ENCODE results near the gene THBS2.
"Not testable (repeated sequence)": the region's sequence is repeated elsewhere in the genome, so short reads cannot be mapped to it uniquely, and the experiment has no call there.

Gene THBS2

DNA sequence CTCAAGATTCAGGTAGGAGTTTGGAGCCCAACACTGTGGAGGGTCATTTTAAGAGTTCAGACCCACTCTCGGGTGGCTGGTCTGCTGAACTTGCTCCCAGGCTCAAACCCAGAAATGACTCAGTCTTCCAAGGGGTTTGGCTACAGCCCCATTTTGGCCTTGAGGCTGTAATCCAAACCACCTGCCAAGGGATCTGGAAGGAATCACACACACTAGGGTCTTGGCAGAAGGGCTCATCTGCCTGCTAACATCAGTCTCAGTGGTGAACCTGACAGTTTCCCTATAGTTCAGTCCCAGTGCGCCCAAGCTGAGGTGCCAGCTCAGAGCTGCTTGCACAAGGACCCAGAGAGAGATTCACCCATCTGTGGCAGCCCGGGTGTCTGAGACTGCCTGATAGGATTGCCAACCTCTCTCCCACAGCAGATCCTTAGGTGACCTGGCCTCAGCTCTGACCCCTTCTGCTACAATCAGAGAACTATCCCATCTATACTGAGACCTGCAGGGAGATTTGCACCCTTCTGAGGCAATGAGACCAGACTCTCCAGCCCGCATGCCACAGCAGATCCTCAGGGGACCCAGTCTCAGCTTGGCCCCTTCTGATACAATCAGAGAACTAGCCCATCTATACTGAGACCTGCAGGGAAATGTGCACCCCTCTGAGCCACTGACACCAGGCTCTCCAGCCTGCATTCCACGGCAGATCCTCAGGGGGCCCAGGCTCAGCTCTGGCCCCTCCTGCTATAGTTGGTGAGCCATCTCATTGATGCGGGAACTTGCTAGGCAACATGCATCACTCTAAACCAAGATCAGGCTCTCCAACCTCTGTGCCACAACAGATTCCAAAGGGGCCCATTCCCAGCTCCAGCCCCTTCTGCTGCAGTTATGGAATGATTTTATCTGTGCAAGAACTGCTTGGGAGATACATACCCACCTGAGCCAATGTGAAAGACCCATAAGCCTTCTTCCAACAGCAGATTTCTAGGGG, 48.2 kb downstream of the THBS2 start:
- no peak for DNase-seq

DNA sequence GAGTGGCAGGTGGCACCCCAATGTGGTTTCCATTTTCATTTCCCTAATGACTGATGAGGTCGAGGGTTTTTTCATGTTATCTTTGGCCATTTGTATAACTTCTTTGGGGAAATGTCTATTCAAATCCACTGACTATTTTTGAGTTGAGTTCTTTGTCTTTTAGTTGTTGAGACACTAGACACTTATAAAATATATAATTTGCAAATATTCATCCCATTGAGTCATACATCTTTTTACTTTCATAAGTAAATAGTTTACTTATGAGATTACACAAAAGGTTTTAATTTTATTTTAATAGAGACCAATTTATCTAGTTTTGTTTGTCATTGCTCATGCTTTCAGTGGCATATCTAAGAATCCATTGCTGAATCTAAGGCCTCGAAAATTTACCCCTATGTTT, 49.5 kb downstream of the THBS2 start:
- no peak for DNase-seq

DNA sequence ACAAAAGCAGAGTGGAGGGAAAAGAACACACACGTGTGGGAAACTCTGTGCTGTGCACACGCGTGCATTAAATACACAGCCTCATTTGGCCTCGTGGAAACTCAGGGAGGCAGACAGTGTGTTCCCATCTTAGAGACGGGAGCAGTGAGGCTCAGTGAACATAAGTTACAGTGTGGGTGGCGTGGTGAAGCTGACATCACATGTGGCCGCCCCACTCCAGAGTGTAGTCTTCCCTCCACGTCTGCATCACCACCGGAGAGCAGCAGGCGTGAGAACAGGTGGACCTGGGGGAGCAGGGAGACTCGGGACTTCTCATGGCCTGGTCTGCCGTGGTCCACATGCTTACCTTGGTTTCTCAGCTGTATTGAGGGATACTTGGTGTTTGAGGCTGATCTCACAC, 51.7 kb downstream of the THBS2 start:
- no peak for DNase-seq

DNA sequence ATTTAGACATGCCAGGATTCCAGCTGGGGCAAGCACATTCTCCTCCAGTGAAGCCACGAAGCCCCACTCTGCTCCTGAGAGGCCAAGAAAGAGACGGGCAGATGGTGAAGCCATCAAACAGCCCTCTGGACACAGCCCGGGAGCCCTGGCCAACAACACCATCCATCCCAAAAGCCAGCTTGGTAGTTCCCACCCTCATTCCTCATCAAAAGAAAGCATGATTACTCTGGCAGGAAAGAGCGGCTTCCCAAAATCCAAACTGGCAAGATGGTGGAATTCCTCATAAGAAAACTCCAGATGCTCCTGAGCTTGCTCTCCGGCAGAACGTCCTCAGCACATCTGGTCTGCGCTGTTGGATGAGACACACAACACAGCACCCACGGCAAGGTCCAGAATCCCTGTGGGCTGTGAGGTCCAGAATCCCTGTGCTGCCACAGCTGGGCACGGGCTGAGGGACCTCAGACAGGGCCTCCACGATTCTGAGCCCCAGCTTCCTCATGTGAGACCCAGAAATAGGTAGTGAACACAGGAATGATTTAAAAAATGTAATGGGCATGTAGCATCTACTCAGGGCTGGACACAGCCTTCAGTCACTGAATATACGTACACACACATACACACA, 52.6 kb downstream of the THBS2 start:
- no peak for DNase-seq

DNA sequence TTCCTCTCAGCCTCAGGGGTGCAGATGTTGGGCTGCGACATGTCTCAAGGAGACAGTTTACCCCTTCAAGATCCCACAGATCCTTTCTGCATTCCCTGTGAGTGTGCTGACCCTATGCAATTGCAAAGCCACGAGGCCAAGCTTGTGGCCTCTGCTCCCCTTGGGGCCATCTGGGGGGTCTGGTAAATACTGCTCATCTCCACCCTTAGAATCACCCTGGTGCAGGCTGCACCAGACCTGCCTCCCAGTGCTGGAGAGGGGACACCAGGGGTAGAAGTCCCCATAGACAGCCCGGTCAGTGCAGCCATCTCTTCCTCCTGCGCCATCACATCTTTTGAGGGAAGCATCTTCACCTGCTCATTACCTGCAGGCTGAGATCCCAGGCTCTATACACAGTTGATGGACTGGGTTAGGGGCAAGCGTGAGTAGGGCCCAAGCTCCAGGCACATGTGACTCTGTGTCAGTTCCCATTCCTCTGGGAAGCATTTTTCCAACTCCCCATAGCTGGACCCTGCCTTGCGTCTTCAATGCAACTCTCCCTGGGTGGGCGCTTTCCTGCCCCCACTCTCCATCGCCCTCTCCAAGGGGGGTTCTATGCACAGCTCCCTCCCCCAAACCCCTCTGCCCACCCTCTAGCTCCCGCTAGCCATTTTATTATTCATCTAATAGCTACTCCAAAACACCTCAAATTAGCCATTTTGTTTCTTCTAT, 53.9 kb downstream of the THBS2 start:
- no peak for DNase-seq

DNA sequence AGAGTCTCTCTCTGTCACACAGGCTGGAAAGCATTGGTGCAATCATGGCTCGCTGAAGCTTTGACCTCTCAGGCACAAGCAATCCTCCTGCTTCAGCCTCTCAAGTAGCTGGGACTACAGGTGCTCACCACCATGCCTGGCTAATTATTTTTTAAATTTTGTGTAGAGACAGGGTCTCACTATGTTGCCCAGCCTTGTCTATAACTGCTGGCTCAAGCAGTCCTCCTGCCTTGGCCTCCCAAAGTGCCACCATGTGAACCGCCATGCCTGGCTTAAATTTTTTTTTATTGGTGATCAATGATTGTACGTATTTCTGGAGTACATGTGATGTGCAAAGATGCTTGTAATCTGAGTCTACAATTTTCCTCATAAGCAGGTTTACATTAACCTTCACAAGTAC, 54.8 kb downstream of the THBS2 start:
- DNase-seq, result no peak

DNA sequence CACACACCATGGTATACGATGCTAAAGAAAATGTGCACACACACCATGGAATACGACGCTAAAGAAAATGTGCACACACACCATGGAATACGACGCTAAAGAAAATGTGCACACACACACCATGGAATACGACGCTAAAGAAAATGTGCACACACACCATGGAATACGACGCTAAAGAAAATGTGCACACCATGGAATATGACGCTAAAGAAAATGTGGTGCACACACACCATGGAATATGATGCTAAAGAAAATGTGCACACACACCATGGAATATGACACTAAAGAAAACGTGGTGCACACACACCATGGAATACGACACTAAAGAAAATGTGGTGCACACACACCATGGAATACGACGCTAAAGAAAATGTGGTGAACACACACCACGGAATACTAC, 55.7 kb downstream of the THBS2 start:
- DNase-seq, result not testable (repeated sequence)

DNA sequence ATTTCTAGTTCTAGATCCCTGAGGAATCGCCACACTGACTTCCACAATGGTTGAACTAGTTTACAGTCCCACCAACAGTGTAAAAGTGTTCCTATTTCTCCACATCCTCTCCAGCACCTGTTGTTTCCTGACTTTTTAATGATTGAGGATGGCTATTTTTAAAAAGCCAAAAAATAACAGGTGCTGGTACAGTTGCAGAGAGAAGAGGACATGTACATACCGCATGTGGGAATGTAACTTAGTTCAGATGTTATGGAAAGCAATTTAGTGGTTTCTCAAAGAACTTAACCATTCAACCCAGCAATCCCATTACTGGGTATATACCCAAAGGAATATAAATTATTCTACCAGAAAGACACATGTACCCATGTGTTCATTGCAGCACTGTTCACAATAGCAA, 57.4 kb downstream of the THBS2 start:
- not testable (repeated sequence) for DNase-seq

DNA sequence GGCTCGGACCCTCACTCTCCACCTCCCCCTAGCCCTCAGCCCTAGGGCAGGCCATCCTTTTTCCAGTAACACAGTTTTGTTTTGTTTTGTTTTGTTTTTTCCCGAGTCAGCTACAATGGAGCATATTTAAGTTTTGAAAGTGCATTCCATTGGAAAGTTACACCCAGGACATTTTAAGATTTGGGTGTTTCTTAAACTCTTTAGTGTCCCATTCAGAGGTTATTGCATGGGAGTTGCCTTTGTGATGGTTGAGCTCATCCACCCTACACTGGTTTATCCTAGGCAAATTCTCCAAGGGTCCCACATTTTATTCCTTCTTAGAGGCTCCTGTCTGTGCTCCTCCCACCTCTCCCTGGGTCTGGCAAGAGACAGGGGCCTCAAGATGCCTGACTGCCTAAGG, 58.9 kb downstream of the THBS2 start:
- DNase-seq, result no peak

DNA sequence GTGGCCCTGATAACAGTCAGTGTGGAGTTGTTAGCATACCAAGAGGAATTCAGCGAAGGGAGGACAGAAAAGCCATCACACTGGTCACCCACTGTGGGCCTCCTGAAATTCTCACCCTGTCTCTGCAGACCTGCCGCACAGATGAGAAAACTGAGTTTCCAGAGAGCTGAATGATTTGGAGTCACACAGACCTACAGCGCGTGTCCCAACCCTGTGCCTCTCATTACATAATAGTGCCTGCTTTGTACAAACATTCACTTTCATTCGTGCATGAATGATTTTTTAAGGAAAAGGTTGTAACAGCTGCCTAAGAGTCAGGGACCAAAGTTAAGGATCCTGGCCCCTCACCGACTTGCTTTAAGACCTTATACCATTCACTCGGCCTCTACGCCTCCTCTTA, 62.7 kb downstream of the THBS2 start:
- no peak for DNase-seq

DNA sequence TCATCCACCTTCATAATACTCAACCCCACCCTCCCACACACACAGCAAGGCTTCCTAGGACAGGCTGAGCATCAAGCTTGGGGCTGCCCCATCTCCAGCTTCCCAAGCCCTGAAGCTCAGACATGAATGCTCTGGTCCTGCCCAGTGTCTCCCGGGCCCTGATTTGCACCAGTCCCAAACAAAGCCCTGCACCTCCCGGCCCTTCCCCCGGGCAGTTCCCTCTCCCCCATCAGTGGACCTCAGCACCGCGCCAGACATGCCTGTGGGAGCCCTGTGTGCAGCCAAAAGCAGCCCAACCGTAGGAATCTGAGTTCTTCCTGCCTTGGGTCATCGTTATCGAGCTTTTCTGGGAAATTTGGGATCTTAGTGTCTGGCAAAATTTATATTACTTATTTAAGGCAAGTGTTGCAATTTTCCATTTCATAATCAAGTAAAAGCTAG, 63.5 kb downstream of the THBS2 start:
- DNase-seq, result no peak

DNA sequence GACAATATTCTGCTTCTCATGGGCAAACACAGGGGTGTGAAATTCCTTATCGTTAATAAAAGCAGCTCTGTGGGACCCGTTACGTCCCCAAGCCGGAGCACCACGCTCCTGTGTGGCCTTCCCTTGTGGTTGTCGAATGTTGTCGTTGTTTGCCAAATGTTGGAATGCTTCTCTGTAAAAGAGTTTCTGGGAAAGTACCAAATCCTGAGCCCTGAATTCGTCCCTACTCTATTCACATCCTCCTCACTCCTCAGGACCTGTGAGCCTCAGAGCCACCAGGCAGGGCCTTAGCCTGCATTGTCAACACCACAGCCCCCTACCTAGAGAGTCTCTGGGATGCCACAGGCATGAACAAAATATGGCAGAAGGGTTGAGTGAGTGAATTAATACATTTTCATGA, 64.0 kb downstream of the THBS2 start:
- DNase-seq, result no peak

DNA sequence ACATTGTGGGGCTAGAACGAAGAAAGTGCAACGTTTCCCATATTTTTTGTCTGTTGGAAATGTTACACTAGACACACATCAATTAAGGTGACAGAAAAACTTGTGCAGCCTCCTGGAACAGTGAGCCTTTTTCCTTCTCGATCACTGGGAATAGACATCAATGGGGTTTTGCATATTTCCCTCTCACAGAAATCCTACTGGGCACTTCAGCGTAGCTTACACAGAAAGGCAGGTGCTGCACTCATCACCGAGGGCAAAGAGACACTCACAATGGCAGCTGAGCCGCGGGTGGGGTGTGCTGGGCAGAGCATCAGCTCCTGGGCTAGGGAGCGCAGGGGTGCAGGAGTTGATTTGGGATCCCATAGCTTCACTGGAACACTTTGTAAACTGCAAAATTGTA, 64.5 kb downstream of the THBS2 start:
- DNase-seq, result no peak

DNA sequence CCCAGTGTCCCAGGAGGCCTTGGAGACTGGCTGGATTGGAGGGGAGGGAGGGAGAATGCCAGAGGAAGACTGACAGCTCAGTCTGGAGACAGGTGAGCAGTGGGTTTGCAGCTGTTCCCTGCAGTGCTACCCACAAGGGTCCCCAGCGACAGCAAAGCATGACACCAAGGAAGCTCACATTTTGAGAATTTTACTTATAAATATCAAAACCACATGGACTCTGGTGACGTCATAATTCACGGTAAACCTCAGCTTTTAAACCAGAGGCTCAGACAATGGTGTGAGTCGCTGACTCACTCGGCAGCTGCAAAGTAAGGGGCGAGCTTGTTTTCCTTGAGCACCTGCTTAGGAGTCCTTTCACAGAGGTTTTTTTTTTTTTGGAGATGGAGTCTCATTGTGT, 65.2 kb downstream of the THBS2 start:
- no peak for DNase-seq

DNA sequence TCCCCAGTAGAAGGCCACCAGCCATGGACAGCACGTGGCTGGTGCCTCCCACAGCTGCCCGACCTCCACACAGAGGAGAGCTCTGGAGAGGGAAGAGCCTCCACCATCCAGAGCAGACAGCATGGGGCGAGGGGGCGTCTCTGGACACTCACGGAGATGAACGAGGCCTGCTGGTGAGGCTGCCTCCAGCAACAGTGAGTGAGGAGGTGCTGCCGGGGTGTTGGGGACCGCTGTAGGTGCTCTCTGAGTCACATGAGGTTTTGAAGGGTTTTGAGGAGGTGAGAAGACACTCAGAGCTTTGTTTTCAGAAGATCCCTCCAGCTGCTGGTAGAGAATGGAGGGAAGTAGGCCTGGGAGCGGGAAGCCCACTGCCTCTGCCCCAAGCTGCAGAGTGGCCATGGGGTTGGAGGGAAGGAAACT, 65.6 kb downstream of the THBS2 start:
- DNase-seq, result no peak

DNA sequence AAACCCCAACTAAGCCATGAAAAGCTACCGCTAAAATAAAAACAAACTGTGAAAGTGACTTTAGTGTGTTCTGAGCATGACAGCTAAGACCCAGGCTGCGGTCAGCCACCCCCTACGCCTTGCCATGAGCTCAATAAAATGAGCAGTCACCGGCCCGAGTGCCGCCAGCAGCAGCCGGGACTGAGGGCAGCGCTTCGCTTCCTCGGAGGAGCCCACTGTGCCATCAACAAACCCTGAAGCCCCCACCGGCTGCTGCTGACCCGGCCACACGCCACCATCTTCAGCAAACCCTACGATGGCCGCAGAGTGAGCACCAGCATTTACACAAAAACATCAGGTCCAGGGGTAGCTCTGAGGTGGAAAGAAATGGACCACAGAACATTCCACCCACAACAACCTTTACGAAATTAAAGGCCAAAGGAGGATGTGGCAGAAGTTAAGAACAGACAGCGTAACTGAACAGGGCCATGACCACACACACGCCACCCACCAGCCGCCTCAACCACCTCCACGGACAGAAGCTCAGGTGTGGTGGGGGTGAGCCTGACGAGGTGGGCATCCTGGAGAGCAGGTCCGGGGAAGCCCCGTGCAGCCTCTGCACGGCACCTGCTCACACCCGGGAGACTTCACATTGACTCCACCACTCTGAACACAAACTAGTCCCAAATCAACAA, 67.0 kb downstream of the THBS2 start:
- DNase-seq, result no peak

DNA sequence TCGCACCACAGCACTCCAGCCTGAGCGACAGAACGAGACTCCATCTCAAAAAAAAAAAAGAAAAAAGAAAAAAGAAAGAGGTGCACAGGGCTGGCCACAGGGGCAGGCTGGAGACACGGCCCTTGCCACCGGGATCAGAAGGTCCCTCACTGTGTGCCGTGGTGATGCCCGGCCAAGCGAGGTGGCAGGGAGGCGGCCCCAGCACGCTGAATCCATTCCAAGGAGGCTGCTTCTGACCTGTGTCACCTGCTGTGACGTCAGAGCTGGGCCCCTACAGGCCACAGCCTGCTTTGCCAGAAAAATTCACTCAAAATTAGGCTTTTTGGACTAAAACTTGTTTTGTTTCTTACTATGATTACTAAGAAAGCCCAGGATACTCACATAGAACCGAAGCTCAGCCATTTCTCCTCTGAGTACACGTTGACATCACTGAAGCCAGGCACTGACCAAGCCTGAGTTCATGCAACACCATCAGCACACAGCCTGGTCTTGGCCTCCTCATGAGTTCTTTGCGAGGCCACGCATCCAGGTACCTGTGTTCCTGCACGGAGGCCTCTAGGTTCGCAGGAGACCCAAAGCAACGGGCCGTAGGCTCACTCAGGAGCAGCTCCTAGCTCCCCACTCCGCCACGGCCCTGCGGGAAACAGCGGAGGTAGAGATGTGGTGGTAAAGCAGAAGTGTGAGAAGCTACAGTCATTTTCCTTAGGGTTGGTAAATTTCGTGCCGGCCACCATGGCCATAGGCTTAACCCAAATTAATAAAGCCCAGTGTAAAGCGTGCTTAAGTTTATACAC, 67.8 kb downstream of the THBS2 start:
- DNase-seq, result no peak

DNA sequence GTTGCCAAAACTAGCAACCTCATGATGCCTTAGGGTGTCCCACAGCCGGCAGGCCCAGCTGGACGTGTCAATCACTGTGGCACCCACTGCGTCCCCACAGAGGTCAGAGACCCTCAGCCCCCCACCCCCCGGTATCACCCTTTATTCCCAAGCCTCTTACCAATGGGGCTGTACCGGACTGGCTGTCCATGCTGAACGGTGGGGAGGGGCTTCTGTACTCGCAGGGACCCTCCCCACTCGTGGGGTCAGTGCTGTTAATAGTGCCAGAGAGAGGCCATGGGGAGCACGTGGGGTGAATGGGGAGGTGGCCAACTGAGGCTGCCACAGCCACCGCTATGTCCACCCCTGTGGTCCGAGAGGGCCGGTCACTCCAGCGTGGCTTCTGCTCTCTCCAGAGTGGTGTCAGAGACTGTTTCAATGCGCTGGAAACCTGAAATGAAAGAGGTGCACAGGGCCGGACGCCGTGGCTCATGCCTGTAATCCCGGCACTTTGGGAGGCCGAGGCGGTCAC, 68.6 kb downstream of the THBS2 start:
- no peak for DNase-seq

DNA sequence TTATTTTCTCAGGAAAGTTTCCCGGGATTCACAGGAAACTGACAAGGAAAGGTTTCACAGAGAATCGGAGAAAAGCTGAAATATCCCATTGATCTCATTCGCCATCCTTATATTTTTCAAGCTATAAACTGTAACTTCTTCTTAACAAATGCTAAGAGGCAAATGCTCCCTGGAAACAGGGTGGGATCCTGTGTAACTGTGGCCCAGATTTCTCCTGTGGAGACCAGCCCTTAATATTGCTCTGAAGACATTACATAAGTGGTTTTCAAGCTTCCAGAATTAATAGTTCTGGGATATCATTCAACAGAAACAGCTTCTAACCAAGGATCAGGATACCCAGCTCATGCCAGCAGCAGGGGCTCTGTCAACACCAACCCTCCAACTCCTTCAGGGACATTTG, 69.2 kb downstream of the THBS2 start:
- DNase-seq, result no peak

DNA sequence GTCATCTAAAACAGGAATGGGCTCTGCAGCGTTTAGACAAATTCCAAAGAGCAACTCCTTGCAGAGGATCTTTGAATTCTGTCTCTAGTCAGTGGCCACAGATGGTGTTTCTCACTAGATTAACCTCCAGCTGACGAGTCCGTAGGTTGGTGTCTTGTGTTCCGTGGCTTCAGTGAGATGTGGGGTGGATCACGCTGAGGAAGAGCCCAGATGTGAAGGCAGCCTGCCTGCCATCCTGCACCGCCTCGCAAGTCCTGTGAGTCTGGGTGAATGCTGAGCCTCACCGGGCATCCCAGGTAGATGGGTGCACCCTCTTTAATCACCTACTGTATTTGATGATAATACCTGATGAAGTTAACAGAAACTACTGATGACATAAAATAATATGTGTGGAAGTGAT, 70.4 kb downstream of the THBS2 start:
- no peak for DNase-seq

DNA sequence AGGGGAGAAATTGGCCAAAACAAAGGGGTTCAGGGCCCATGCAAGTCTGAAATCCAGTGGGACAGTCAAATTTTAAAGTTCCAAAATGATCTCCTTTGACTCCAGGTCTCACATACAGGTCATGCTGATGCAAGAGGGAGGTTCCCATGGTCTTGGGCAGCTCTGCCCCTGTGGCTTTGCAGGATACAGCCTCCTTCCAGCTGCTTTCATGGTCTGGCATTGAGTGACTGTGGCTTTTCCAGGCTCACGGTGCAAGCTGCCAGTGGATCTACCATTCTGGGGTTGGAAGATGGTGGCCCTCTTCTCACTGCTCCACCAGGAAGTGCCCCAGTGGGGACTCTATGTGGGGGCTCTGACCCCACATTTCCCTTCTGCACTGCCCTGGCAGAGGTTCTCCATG, 73.8 kb downstream of the THBS2 start:
- DNase-seq, result not testable (repeated sequence)
